Loucy (cell line): ENCODE measurements around the gene CEP44.

Experiments
- H2AFZ ChIP-seq: fragments of 200-600 bp; sonication (generic); 2 replicates; pipeline ENCODE4 v1.6.0; 2016; ENCODE audit warnings: antibody characterized with exemption, mild to moderate bottlenecking, low read length, moderate library complexity
- H3F3A ChIP-seq: fragments of 200-600 bp; 2 replicates; pipeline ENCODE4 v1.6.0; 2016; ENCODE audit warnings: antibody characterized with exemption, low read depth, mild to moderate bottlenecking
- H3K27me3 ChIP-seq: fragments of 200-600 bp; sonication (generic); 2 replicates; pipeline ENCODE4 v1.6.1; 2014; ENCODE audit warnings: low read length, mild to moderate bottlenecking; ENCODE audit not compliant: insufficient read depth, poor library complexity, severe bottlenecking
- H3K36me3 ChIP-seq: fragments of 200-600 bp; sonication (generic); 2 replicates; pipeline ENCODE4 v1.6.1; 2016; ENCODE audit warnings: low read length; ENCODE audit not compliant: insufficient read depth
- H3K4me1 ChIP-seq: fragments of 200-600 bp; sonication (generic); 2 replicates; pipeline ENCODE4 v1.5.1; 2014; ENCODE audit warnings: low read length, mild to moderate bottlenecking; ENCODE audit not compliant: insufficient read depth, poor library complexity, severe bottlenecking
- H3K4me2 ChIP-seq: fragments of 200-600 bp; sonication (generic); 2 replicates; pipeline ENCODE4 v1.6.0; 2014; ENCODE audit warnings: antibody characterized with exemption, low read length, low read depth, mild to moderate bottlenecking; ENCODE audit not compliant: poor library complexity, severe bottlenecking
- H3K4me3 ChIP-seq: fragments of 200-600 bp; sonication (generic); 2 replicates; pipeline ENCODE4 v1.5.1; 2014; ENCODE audit warnings: low read length, mild to moderate bottlenecking, mixed read lengths; ENCODE audit not compliant: poor library complexity, severe bottlenecking
- H3K79me2 ChIP-seq: fragments of 200-600 bp; sonication (generic); 2 replicates; pipeline ENCODE4 v1.6.1; 2014; ENCODE audit warnings: low read length; ENCODE audit not compliant: insufficient read depth
- H3K9ac ChIP-seq: fragments of 200-600 bp; sonication (generic); 2 replicates; pipeline ENCODE4 v1.6.0; 2014; ENCODE audit warnings: mild to moderate bottlenecking, low read depth, low read length, moderate library complexity; ENCODE audit not compliant: poor library complexity, severe bottlenecking
- H3K9me2 ChIP-seq: fragments of 200-600 bp; sonication (generic); replicated peaks from 2 replicates; pipeline ENCODE4 v1.6.1; 2016; ENCODE audit warnings: low read depth, low read length, mixed read lengths
- H3K9me3 ChIP-seq: fragments of 200-600 bp; sonication (generic); 2 replicates; pipeline ENCODE4 v1.6.1; 2014; ENCODE audit warnings: mild to moderate bottlenecking, antibody characterized with exemption, low read length, low read depth; ENCODE audit not compliant: insufficient read depth
- H4K20me1 ChIP-seq: fragments of 200-600 bp; sonication (generic); 2 replicates; pipeline ENCODE4 v1.6.0; 2014; ENCODE audit warnings: antibody characterized with exemption, low read length, mild to moderate bottlenecking; ENCODE audit not compliant: insufficient read depth, poor library complexity, severe bottlenecking
- CTCF ChIP-seq: fragments of 200-600 bp; sonication (generic); conservative IDR thresholded peaks from 2 replicates; pipeline ENCODE4 v1.5.1; 2014; ENCODE audit warnings: mild to moderate bottlenecking, antibody characterized with exemption, low read length
- EZH2phosphoT487 ChIP-seq: fragments of 200-600 bp; IDR thresholded peaks from 2 replicates; pipeline ENCODE4 v1.6.1; 2018; ENCODE audit warnings: antibody characterized with exemption, mild to moderate bottlenecking, moderate library complexity, borderline replicate concordance

CEP44 gene

GRCh38 chr4:174278467-174278866 is 5.2 kb upstream of the CEP44 start:
- H3F3A ChIP-seq, result no peaks in the 10 kb centered on the region
- no peak overlapping the region for H2AFZ ChIP-seq
- TF ChIP-seq CTCF (no peak), EZH2phosphoT487 (no peak)
- H4K20me1 ChIP-seq, result peaks cover 14% of the 10 kb centered on the region
- H3K9me3 ChIP-seq, result no peaks in the 10 kb centered on the region
- H3K4me3 ChIP-seq, result peak overlapping the region; percentile 7
- H3K4me2 ChIP-seq, result peak overlapping the region; percentile 62
- peaks cover 83% of the 10 kb centered on the region for H3K79me2 ChIP-seq
- H3K4me1 ChIP-seq, result peaks cover 49% of the 10 kb centered on the region
- no peaks in the 10 kb centered on the region for H3K27me3 ChIP-seq
- no peaks in the 10 kb centered on the region for H3K9me2 ChIP-seq
- peak overlapping the region; percentile 28 for H3K9ac ChIP-seq
- H3K36me3 ChIP-seq, result no peaks in the 10 kb centered on the region

GRCh38 chr4:174279433-174280155 is 4.1 kb upstream of the CEP44 start:
- Histone ChIP-seq H3K4me1 (peaks cover 52% of the 10 kb centered on the region), H2AFZ (no peak overlapping the region), H3K4me3 (peak overlapping the region; percentile 88), H3F3A (no peaks in the 10 kb centered on the region), H3K4me2 (peak overlapping the region; percentile 86), H3K9me3 (no peaks in the 10 kb centered on the region), H3K27me3 (no peaks in the 10 kb centered on the region), H3K9ac (no peak overlapping the region), H3K9me2 (no peaks in the 10 kb centered on the region), H3K79me2 (peaks cover 81% of the 10 kb centered on the region), H4K20me1 (peaks cover 14% of the 10 kb centered on the region), H3K36me3 (no peaks in the 10 kb centered on the region)
- TF ChIP-seq EZH2phosphoT487, result no peak
- TF ChIP-seq CTCF, result no peak

GRCh38 chr4:174281182-174281737 is 2.5 kb upstream of the CEP44 start:
- Histone ChIP-seq H4K20me1 (peaks cover 26% of the 10 kb centered on the region), H3K9me2 (no peaks in the 10 kb centered on the region), H3F3A (no peaks in the 10 kb centered on the region), H3K9me3 (no peaks in the 10 kb centered on the region), H3K36me3 (no peaks in the 10 kb centered on the region), H3K9ac (no peak overlapping the region), H3K4me1 (peaks cover 64% of the 10 kb centered on the region), H3K4me2 (peak overlapping the region; percentile 86), H3K79me2 (peaks cover 84% of the 10 kb centered on the region), H3K4me3 (peak overlapping the region; percentile 88), H3K27me3 (no peaks in the 10 kb centered on the region), H2AFZ (no peak overlapping the region)
- TF ChIP-seq EZH2phosphoT487 (no peak), CTCF (no peak)
